Stimulated activated naive CD4-positive, alpha-beta T cell treated with Interleukin-2 at 50 U/mL for 16 hours (primary cell): ENCODE results near the gene IL17RB.

Experiments used
- DNase-seq: peaks from one replicate; lab custom pipeline; 2025; lab: John Stamatoyannopoulos, UW

The IL17RB gene

GRCh38 chr3:53829605-53830004, 16.8 kb upstream of the IL17RB start:
- DNase-seq = no peak

- no peak for DNase-seq
Observed at GRCh38 chr3:53830944-53831343, 15.4 kb upstream of the IL17RB start.

GRCh38 chr3:53833053-53833645, 13.2 kb upstream of the IL17RB start:
- DNase-seq = no peak

GRCh38 chr3:53833700-53834099, 12.7 kb upstream of the IL17RB start:
- DNase-seq = no peak

GRCh38 chr3:53834429-53835095, 11.8 kb upstream of the IL17RB start:
- no peak for DNase-seq

GRCh38 chr3:53835257-53835656, 11.1 kb upstream of the IL17RB start:
- no peak for DNase-seq

- no peak for DNase-seq
Observed at GRCh38 chr3:53836084-53836872, 10.1 kb upstream of the IL17RB start.

- DNase-seq = no peak
Observed at GRCh38 chr3:53837331-53837730, 9.0 kb upstream of the IL17RB start.

- DNase-seq = no peak
Observed at GRCh38 chr3:53841296-53841695, 5.1 kb upstream of the IL17RB start.

- DNase-seq = no peak
Observed at GRCh38 chr3:53842436-53843194, 3.8 kb upstream of the IL17RB start.

GRCh38 chr3:53843195-53844177, 2.9 kb upstream of the IL17RB start:
- DNase-seq = no peak

- no peak for DNase-seq
Observed at GRCh38 chr3:53844262-53845102, 1.9 kb upstream of the IL17RB start.

- no peak for DNase-seq
Observed at GRCh38 chr3:53845103-53845880, 1.1 kb upstream of the IL17RB start.

- DNase-seq = no peak
Observed at GRCh38 chr3:53845881-53846133, 561 bp upstream of the IL17RB start.

- no peak for DNase-seq
Observed at GRCh38 chr3:53846851-53847155, 435 bp downstream of the IL17RB start.

GRCh38 chr3:53849916-53850315, 3.5 kb downstream of the IL17RB start:
- no peak for DNase-seq

GRCh38 chr3:53850895-53851294, 4.5 kb downstream of the IL17RB start:
- DNase-seq = no peak

GRCh38 chr3:53856964-53857363, 10.6 kb downstream of the IL17RB start:
- no peak for DNase-seq

GRCh38 chr3:53858096-53858741, 11.9 kb downstream of the IL17RB start:
- no peak for DNase-seq

- no peak for DNase-seq
Observed at GRCh38 chr3:53859178-53859577, 12.8 kb downstream of the IL17RB start.
